ENCODE results near the gene APBA2.

The APBA2 gene

GRCh38 chr15:28945626-28946230 is 60.0 kb downstream of the APBA2 start:
- TF ChIP-seq, protein P1, sequence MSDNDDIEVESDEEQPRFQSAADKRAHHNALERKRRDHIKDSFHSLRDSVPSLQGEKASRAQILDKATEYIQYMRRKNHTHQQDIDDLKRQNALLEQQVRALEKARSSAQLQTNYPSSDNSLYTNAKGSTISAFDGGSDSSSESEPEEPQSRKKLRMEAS (IDR thresholded peaks at IDR 0.05; ENCODE audit: low read depth, low read length): no peak
- TF ChIP-seq MYC (IDR thresholded peaks at IDR 0.05; ENCODE audit: low read depth, low read length): no peak
- no peak for TF ChIP-seq POLR2A (IDR thresholded peaks at IDR 0.05; ENCODE audit: extremely low read depth, insufficient read length)
- TF ChIP-seq CTCF (IDR thresholded peaks at IDR 0.05; ENCODE audit: low read depth, low read length): no peak
- no peak for DNase-seq (ENCODE audit: low read depth)
- H3K4me3 ChIP-seq (ENCODE audit: low read depth, low read length): no peak overlapping the region

- DNase-seq (ENCODE audit: low read depth): no peak
- TF ChIP-seq MYC (IDR thresholded peaks at IDR 0.05; ENCODE audit: low read depth, low read length) (no peak), POLR2A (IDR thresholded peaks at IDR 0.05; ENCODE audit: extremely low read depth, insufficient read length) (no peak), CTCF (IDR thresholded peaks at IDR 0.05; ENCODE audit: low read depth, low read length) (no peak)
- TF ChIP-seq, protein P1 (IDR thresholded peaks at IDR 0.05; ENCODE audit: low read depth, low read length): no peak
- no peak overlapping the region for H3K4me3 ChIP-seq (ENCODE audit: low read depth, low read length)
Measured at GRCh38 chr15:28946803-28947202, 61.0 kb downstream of the APBA2 start.

DNA sequence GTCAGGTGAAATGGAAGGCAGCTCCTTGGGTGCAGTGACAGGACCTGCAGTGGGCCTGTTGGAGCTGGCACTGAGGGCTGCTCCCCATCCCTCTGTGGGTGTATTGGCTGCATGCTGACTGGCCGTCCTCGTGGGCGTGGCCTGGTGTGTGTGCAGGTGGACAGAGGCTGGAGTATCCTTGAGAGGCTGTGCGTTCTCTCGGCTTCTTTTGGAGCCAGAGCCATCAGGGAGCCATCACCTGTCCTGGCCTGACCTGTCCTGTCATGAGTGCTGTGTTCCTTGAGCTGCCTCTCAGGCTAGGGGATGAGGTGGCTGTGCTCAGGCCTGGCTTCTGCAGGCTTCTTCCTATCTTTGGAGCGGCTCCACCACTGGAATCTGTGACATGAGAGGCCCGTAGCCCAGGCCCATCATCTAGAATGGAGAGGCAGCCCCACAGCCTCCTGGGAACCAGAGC is 61.5 kb downstream of the APBA2 start:
- H3K4me3 ChIP-seq (ENCODE audit: low read depth, low read length): no peak overlapping the region
- no peak for DNase-seq (ENCODE audit: low read depth)
- no peak for TF ChIP-seq CTCF (IDR thresholded peaks at IDR 0.05; ENCODE audit: low read depth, low read length)
- no peak for TF ChIP-seq POLR2A (IDR thresholded peaks at IDR 0.05; ENCODE audit: extremely low read depth, insufficient read length)
- TF ChIP-seq, protein P1 (IDR thresholded peaks at IDR 0.05; ENCODE audit: low read depth, low read length): no peak
- no peak for TF ChIP-seq MYC (IDR thresholded peaks at IDR 0.05; ENCODE audit: low read depth, low read length)

DNA sequence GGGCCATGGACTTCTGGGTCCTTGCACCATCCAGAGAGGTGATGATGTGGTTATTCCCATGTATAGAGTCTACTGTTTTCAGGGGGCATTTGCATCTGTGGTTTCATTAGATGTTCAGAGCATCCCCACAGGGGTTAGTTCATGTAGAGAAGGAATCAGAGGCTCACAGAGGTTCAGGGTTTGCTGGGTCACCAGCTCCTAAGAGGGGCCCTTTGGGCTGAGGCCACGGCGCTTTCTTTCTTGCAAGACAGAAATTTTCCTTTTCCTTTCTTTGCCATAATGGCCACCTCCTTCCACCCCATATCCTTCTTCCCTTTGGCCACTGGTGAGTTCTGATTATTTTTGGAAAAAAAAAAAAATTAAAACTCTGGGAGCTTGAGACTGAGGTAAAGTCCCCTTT is 62.3 kb downstream of the APBA2 start:
- DNase-seq (ENCODE audit: low read depth): no peak
- TF ChIP-seq, protein P1 (IDR thresholded peaks at IDR 0.05; ENCODE audit: low read depth, low read length): no peak
- TF ChIP-seq POLR2A (IDR thresholded peaks at IDR 0.05; ENCODE audit: extremely low read depth, insufficient read length): no peak
- TF ChIP-seq CTCF (IDR thresholded peaks at IDR 0.05; ENCODE audit: low read depth, low read length): no peak
- no peak for TF ChIP-seq MYC (IDR thresholded peaks at IDR 0.05; ENCODE audit: low read depth, low read length)
- no peak overlapping the region for H3K4me3 ChIP-seq (ENCODE audit: low read depth, low read length)

- no peak overlapping the region for H3K4me3 ChIP-seq (ENCODE audit: low read depth, low read length)
- no peak for DNase-seq (ENCODE audit: low read depth)
- TF ChIP-seq POLR2A (IDR thresholded peaks at IDR 0.05; ENCODE audit: extremely low read depth, insufficient read length) (no peak), CTCF (IDR thresholded peaks at IDR 0.05; ENCODE audit: low read depth, low read length) (no peak), MYC (IDR thresholded peaks at IDR 0.05; ENCODE audit: low read depth, low read length) (no peak)
- TF ChIP-seq, protein P1 (IDR thresholded peaks at IDR 0.05; ENCODE audit: low read depth, low read length): no peak
Measured at GRCh38 chr15:28950916-28951315, 65.1 kb downstream of the APBA2 start.

Data from NB4 (cell line).